B cell (primary cell): Measurements from ENCODE around the gene ZNF302.

Source experiments
- CTCF ChIP-seq: fragments of 200-600 bp; IDR thresholded peaks from one replicate; pipeline ENCODE4 v1.8.0; 2022; ENCODE audit warnings: antibody characterized with exemption, mild to moderate bottlenecking
- EZH2 ChIP-seq: IDR thresholded peaks from 2 replicates; pipeline ENCODE4 v1.6.1; 2012; ENCODE audit warnings: borderline replicate concordance, low read depth, mild to moderate bottlenecking, moderate library complexity, low read length; ENCODE audit not compliant: insufficient read depth, poor library complexity, severe bottlenecking

GRCh38 chr19:34673590-34673989, 3.9 kb upstream of the ZNF302 start:
- TF ChIP-seq CTCF (no peak), EZH2 (no peak)
